RWPE1 (cell line): ENCODE measurements around the gene ADK.
A peak's percentile ranks its signal among the peaks of the same experiment; 100 is the strongest.
"Not testable (repeated sequence)": the region's sequence is repeated elsewhere in the genome, so short reads cannot be mapped to it uniquely, and the experiment has no call there.

Experiments
- CTCF ChIA-PET: fragments of 350-600 bp; sonication (Branson Sonifier 250); formaldehyde crosslinking; extraction: SDS; loops from one replicate; lab custom pipeline; 2021; lab: Yijun Ruan, JAX
- POLR2A ChIA-PET: fragments of 400-600 bp; formaldehyde crosslinking; extraction: SDS; loops from one replicate; lab custom pipeline; 2020; ENCODE audit warnings: antibody characterized with exemption; ENCODE audit not compliant: low non-redundant PET; lab: Yijun Ruan, JAX
- DNase-seq: peaks from one replicate; pipeline ENCODE4 v3.0.0; 2012; ENCODE audit warnings: low spot score
- H3K27ac ChIP-seq: fragments of 450-650 bp; 2 replicates; pipeline ENCODE4 v1.5.1; 2017
- CTCF ChIP-seq: fragments of 450-650 bp; conservative IDR thresholded peaks from 2 replicates; pipeline ENCODE4 v1.5.1; 2017; ENCODE audit warnings: low read depth, mild to moderate bottlenecking

Gene ADK

GRCh38 chr10:74290708-74291107 lies 139.7 kb downstream of the ADK start:
- H3K27ac ChIP-seq: peak overlapping the region; percentile 53
- TF ChIP-seq CTCF: no peak
- ChIA-PET POLR2A (no interaction called here), CTCF (no interaction called here)
- DNase-seq: no peak

- peak overlapping the region; percentile 42; the same call in 1 of the 2 replicates for H3K27ac ChIP-seq
- TF ChIP-seq CTCF: no peak
- CTCF ChIA-PET: interaction anchor here (0.6 to 0.9 kb wide), 2 partner anchors 46 to 404 kb away, joined by 4 read pairs; no protein-coding TSS in a partner anchor
- no peak for DNase-seq
- POLR2A ChIA-PET: no interaction called here
These were observed 141.9 kb downstream of the ADK start for GRCh38 chr10:74292871-74293427.

- TF ChIP-seq CTCF: no peak
- DNase-seq: peak; percentile 77
- POLR2A ChIA-PET: no interaction called here
- peak overlapping the region; percentile 92 for H3K27ac ChIP-seq
- CTCF ChIA-PET: interaction anchor here (0.6 to 0.9 kb wide), 5 partner anchors 13 to 1706 kb away, joined by 3 to 6 read pairs (median 4); no protein-coding TSS in a partner anchor
These were observed 142.8 kb downstream of the ADK start for GRCh38 chr10:74293686-74294371.

- DNase-seq: no peak
- ChIA-PET CTCF (interaction anchor here (0.5 kb wide), 1 partner anchor 383 kb away, joined by 3 read pairs; no protein-coding TSS in a partner anchor), POLR2A (no interaction called here)
- no peak overlapping the region for H3K27ac ChIP-seq
- TF ChIP-seq CTCF: no peak
These were observed 146.5 kb downstream of the ADK start for GRCh38 chr10:74297389-74298080.

- POLR2A ChIA-PET, DNase-seq, H3K27ac ChIP-seq: not testable (repeated sequence)
- CTCF ChIA-PET: interaction anchor here (0.6 kb wide), 1 partner anchor 824 kb away, joined by 7 read pairs; no protein-coding TSS in a partner anchor
These were observed 149.1 kb downstream of the ADK start for GRCh38 chr10:74300074-74300621.

GRCh38 chr10:74300666-74301065 lies 149.6 kb downstream of the ADK start:
- POLR2A ChIA-PET: no interaction called here
- no peak for DNase-seq
- CTCF ChIA-PET: no interaction called here
- H3K27ac ChIP-seq: no peak overlapping the region
- no peak for TF ChIP-seq CTCF
